T-helper 1 cell (primary cell): ENCODE data around the gene FAM13B.
A peak's percentile ranks its signal among the peaks of the same experiment; 100 is the strongest.

Source experiments
- DNase-seq, 5 donors: peaks; one replicate each; pipeline ENCODE4 v3.0.0-alpha.2; 2012 to 2020

Gene FAM13B

GRCh38 chr5:137890845-137891244, 142.0 kb downstream of the FAM13B start:
- no peak for DNase-seq

- peak; percentile 58 to 90 (median 68) for DNase-seq
These were observed 143.8 kb downstream of the FAM13B start, which contains the start of gene PKD2L2 for GRCh38 chr5:137888863-137889759. TSS of gene PKD2L2 (plus strand) at chr5:137889457. CDS start at chr5:137889492, 35 bp downstream.

GRCh38 chr5:137888466-137888862, 144.4 kb downstream of the FAM13B start:
- DNase-seq, result peak in 1 of 5 donors; percentile 5
